Measurements from ENCODE around the gene SLIT1. TPM values are rescaled to one million over a fixed set of nuclear protein-coding genes. Genes with fewer than 3 reads are reported as not detected.

Gene SLIT1
- total RNA-seq, 2 experiments from 2014 or later: 0.59 to 1.5 TPM

- Mint-ChIP-seq H3K4me3 (no peak overlapping the region), H3K36me3 (no peaks in the 10 kb centered on the region), H3K9me3 (ENCODE audit: low read depth) (no peaks in the 10 kb centered on the region), H3K4me1 (no peaks in the 10 kb centered on the region), H3K27me3 (no peaks in the 10 kb centered on the region), H3K27ac (no peak overlapping the region)
- DNase-seq (no peak), ATAC-seq (no peak)
- CTCF ChIA-PET: no interaction called here
These were observed 28.1 kb downstream of the SLIT1 start for GRCh38 chr10:97157578-97158095.

DNA sequence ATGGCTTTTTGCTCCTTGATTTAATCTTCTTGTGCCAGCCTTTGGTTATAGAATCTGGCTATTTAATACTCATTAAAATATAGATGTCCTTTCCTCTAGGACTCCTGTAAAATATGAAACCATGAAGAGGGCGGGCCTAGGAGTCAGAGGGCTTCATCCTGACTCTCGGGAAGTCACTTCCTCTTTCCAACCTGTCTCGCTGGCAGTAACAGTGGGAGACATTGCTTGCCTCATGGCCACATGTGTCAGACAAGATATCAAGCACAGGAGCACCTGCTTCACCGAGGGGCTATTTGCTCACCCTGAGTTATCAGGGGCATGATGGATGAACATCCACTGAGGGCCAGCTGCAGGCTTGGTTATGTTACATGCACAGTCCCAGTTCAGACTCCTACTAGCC is 31.0 kb downstream of the SLIT1 start:
- ATAC-seq: no peak
- Mint-ChIP-seq H3K4me1 (no peaks in the 10 kb centered on the region), H3K27ac (no peak overlapping the region), H3K9me3 (ENCODE audit: low read depth) (no peaks in the 10 kb centered on the region), H3K27me3 (no peaks in the 10 kb centered on the region), H3K36me3 (no peaks in the 10 kb centered on the region), H3K4me3 (no peak overlapping the region)
- no peak for DNase-seq
- CTCF ChIA-PET: no interaction called here

DNA sequence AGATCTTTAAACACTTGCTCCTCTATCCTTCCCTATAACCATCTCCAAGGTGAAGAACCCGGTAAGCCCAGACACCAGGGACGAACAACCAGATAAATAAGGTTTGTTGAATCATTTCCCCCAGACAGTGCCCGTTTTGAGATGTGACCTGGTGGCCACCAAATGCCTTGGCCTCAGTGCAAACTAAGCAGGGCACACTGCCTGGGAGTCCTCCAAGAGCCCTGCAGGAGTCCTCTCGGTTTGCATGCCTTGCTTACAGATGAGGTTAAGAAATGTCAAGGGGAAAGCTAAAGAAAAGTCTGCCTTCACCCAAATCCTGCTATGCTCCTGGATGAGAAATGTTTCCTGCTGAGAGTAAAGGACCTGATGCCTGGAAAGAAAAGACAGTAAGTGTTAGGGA is 31.6 kb downstream of the SLIT1 start:
- no peaks in the 10 kb centered on the region for H3K36me3 Mint-ChIP-seq

GRCh38 chr10:97153270-97153850 is 32.4 kb downstream of the SLIT1 start:
- no peaks in the 10 kb centered on the region for H3K27me3 Mint-ChIP-seq
- DNase-seq: no peak
- no peaks in the 10 kb centered on the region for H3K4me1 Mint-ChIP-seq
- CTCF ChIA-PET: no interaction called here
- no peak overlapping the region for H3K4me3 Mint-ChIP-seq
- H3K36me3 Mint-ChIP-seq: no peaks in the 10 kb centered on the region
- no peaks in the 10 kb centered on the region for H3K9me3 Mint-ChIP-seq (ENCODE audit: low read depth)
- H3K27ac Mint-ChIP-seq: no peak overlapping the region
- no peak for ATAC-seq

More for the DNA sequence above, 31.6 kb downstream of the SLIT1 start:
- ATAC-seq: no peak
- no peak for DNase-seq
- Mint-ChIP-seq H3K4me1 (no peaks in the 10 kb centered on the region), H3K27ac (no peak overlapping the region), H3K27me3 (no peaks in the 10 kb centered on the region), H3K9me3 (ENCODE audit: low read depth) (no peaks in the 10 kb centered on the region), H3K4me3 (no peak overlapping the region)
- CTCF ChIA-PET: no interaction called here

GRCh38 chr10:97151307-97151914 is 34.3 kb downstream of the SLIT1 start:
- no peak overlapping the region for H3K27ac Mint-ChIP-seq
- no peak overlapping the region for H3K4me3 Mint-ChIP-seq
- ATAC-seq: no peak
- H3K27me3 Mint-ChIP-seq: peaks cover 2% of the 10 kb centered on the region
- CTCF ChIA-PET: no interaction called here
- no peaks in the 10 kb centered on the region for H3K4me1 Mint-ChIP-seq
- DNase-seq: no peak
- H3K9me3 Mint-ChIP-seq (ENCODE audit: low read depth): no peaks in the 10 kb centered on the region
- H3K36me3 Mint-ChIP-seq: no peaks in the 10 kb centered on the region

DNA sequence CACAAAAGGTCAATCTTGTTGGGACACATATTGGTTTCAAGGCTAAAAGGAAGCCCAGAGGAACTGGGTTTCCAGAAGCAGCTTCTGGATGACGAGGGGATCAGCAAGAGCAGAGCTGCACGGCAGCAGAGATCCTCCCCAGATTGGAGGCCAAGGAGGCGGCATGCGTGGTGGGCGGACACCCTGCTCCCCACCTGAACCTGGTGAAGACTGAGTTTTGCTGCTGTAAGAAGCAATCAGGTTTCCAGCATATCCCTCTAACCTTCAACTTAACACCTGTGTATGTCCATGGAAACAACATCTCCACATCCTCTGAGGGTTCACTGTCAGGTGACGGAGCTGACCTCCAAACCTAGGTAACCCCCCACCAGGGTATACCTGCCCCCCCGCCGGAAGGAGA is 35.1 kb downstream of the SLIT1 start:
- H3K36me3 Mint-ChIP-seq: no peaks in the 10 kb centered on the region
- H3K4me1 Mint-ChIP-seq: no peaks in the 10 kb centered on the region
- H3K9me3 Mint-ChIP-seq (ENCODE audit: low read depth): no peaks in the 10 kb centered on the region
- no peak overlapping the region for H3K27ac Mint-ChIP-seq
- CTCF ChIA-PET: no interaction called here
- peaks cover 3% of the 10 kb centered on the region for H3K27me3 Mint-ChIP-seq
- no peak for ATAC-seq
- no peak overlapping the region for H3K4me3 Mint-ChIP-seq
- no peak for DNase-seq

GRCh38 chr10:97150013-97150595 is 35.7 kb downstream of the SLIT1 start:
- H3K4me3 Mint-ChIP-seq: no peak overlapping the region
- H3K4me1 Mint-ChIP-seq: no peaks in the 10 kb centered on the region
- no peaks in the 10 kb centered on the region for H3K9me3 Mint-ChIP-seq (ENCODE audit: low read depth)
- peaks cover 3% of the 10 kb centered on the region for H3K27me3 Mint-ChIP-seq
- ATAC-seq (no peak), DNase-seq (no peak)
- H3K27ac Mint-ChIP-seq: no peak overlapping the region
- no peaks in the 10 kb centered on the region for H3K36me3 Mint-ChIP-seq
- CTCF ChIA-PET: no interaction called here

- ATAC-seq: no peak
- H3K4me3 Mint-ChIP-seq: no peak overlapping the region
- no peaks in the 10 kb centered on the region for H3K4me1 Mint-ChIP-seq
- CTCF ChIA-PET: no interaction called here
- no peaks in the 10 kb centered on the region for H3K9me3 Mint-ChIP-seq (ENCODE audit: low read depth)
- H3K36me3 Mint-ChIP-seq: no peaks in the 10 kb centered on the region
- H3K27me3 Mint-ChIP-seq: peaks cover 6% of the 10 kb centered on the region
- H3K27ac Mint-ChIP-seq: no peak overlapping the region
- no peak for DNase-seq
These were observed 36.7 kb downstream of the SLIT1 start for GRCh38 chr10:97149079-97149531.

DNA sequence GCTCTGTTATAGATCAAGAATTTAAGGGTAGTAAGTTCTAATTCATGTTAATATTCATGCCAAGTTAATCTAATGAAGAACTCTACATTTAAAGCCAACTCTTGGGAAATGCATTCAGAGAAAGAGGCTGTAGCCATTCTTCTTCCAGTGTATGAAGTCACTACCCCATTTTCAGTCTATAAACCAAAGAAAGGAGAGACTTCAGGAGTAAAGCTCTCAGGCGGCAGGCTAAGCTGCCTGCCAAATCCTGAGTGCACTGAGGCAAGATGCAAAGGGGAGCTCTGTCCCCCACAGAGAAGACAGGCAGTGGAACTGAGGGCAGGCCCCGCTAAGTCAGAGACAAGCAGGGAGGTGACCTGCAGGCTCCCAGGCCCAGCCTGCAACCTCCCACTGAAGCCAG is 41.5 kb downstream of the SLIT1 start:
- Mint-ChIP-seq H3K27ac (no peak overlapping the region), H3K36me3 (no peaks in the 10 kb centered on the region), H3K4me1 (no peaks in the 10 kb centered on the region), H3K27me3 (peaks cover 40% of the 10 kb centered on the region), H3K9me3 (ENCODE audit: low read depth) (no peaks in the 10 kb centered on the region), H3K4me3 (no peak overlapping the region)
- ATAC-seq: no peak
- CTCF ChIA-PET: no interaction called here
- DNase-seq: no peak

DNA sequence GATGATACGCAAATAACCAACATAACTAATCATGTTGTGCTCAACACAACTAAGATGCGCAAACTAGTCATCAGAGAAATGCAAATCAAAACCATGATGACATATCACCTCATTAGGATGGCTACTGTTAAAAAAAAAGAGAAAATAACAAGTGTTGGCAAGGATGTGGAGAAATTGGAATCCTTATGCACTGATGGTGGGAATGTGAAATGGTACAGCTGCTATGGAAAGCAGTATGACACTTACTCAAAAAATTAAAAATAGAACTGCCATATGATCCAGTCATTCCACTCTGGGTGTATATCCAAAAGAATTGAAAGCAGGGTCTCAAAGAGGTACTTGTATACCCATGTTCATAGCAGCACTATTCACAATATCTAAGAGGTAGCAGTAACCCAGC is 42.9 kb downstream of the SLIT1 start:
- H3K9me3 Mint-ChIP-seq (ENCODE audit: low read depth): no peaks in the 10 kb centered on the region
- H3K4me1 Mint-ChIP-seq: no peaks in the 10 kb centered on the region
- ATAC-seq (no peak), DNase-seq (no peak)
- H3K36me3 Mint-ChIP-seq: no peaks in the 10 kb centered on the region
- no peak overlapping the region for H3K4me3 Mint-ChIP-seq
- peaks cover 40% of the 10 kb centered on the region for H3K27me3 Mint-ChIP-seq
- no peak overlapping the region for H3K27ac Mint-ChIP-seq
- CTCF ChIA-PET: no interaction called here

DNA sequence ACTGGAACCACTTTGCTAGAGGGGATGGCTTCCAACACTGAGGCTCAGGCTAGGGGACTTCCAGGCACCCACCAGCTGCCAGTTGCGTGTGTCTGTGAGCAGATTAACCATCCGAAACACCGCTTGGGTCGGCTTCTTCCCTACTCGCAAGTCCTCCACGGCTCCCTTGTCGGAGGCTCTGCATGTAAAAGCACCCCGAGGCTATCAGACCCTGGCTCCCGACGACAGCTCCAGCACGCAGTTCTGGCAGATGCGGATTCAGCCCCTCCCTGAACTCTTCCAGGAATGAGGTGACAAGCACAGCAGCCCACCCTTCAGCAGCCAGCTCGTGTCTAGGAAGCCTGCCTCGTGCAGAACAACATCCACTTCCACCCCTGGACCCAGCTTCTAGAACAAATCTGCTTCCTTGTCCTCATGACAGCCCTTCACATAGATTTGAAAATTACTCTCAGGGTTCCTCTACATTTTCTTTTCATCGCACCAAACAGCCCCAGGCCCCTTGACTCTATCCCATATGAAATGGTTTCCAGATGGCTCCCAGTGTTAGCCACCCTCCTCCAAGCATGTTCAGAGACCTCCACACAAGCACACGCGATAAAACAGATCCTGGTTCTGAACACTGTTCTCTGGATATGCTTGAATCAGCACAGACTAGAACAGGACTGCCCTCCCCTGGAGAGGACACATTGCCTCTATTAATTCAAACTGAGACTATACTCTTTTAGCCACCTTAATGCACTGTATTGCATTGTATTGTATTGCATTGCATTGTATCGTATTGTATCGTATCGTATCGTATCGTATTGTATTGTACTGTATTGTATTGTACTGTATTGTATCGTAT is 44.6 kb downstream of the SLIT1 start:
- no peak overlapping the region for H3K27ac Mint-ChIP-seq
- H3K9me3 Mint-ChIP-seq (ENCODE audit: low read depth): no peaks in the 10 kb centered on the region
- no peaks in the 10 kb centered on the region for H3K36me3 Mint-ChIP-seq
- H3K4me3 Mint-ChIP-seq: no peak overlapping the region
- H3K4me1 Mint-ChIP-seq: no peaks in the 10 kb centered on the region
- CTCF ChIA-PET: interaction anchor here (0.6 to 0.9 kb wide), 2 partner anchors 16 to 32 kb away, joined by 3 to 4 read pairs; no protein-coding TSS in a partner anchor
- ATAC-seq: no peak
- H3K27me3 Mint-ChIP-seq: peaks cover 40% of the 10 kb centered on the region
- DNase-seq: no peak

GRCh38 chr10:97140049-97140846 is 45.5 kb downstream of the SLIT1 start:
- no peak overlapping the region for H3K4me3 Mint-ChIP-seq
- H3K36me3 Mint-ChIP-seq: no peaks in the 10 kb centered on the region
- no peaks in the 10 kb centered on the region for H3K9me3 Mint-ChIP-seq (ENCODE audit: low read depth)
- H3K4me1 Mint-ChIP-seq: no peaks in the 10 kb centered on the region
- DNase-seq (no peak), ATAC-seq (no peak)
- H3K27ac Mint-ChIP-seq: no peak overlapping the region
- peaks cover 41% of the 10 kb centered on the region for H3K27me3 Mint-ChIP-seq
- CTCF ChIA-PET: interaction anchor here (0.6 kb wide), 1 partner anchor 67 kb away, joined by 3 read pairs; no protein-coding TSS in a partner anchor

- H3K4me3 Mint-ChIP-seq: no peak overlapping the region
- ATAC-seq (no peak), DNase-seq (no peak)
- peaks cover 41% of the 10 kb centered on the region for H3K27me3 Mint-ChIP-seq
- no peaks in the 10 kb centered on the region for H3K4me1 Mint-ChIP-seq
- CTCF ChIA-PET: interaction anchor here (0.6 to 0.9 kb wide), 2 partner anchors 67 to 71 kb away, joined by 3 read pairs; no protein-coding TSS in a partner anchor
- no peak overlapping the region for H3K27ac Mint-ChIP-seq
- no peaks in the 10 kb centered on the region for H3K36me3 Mint-ChIP-seq
- no peaks in the 10 kb centered on the region for H3K9me3 Mint-ChIP-seq (ENCODE audit: low read depth)
These were observed 46.1 kb downstream of the SLIT1 start for GRCh38 chr10:97139651-97140048.

Data from activated CD8-positive, alpha-beta memory T cell treated with anti-CD3 and anti-CD28 coated beads, Interleukin-2, amount 10 ng/mL, durations not matched to agents 7 days and 5 days (primary cell).